Esophagus muscularis mucosa (tissue), 4 donors: Measurements from ENCODE around the gene NBEA. TPM values are rescaled to one million over a fixed set of nuclear protein-coding genes. Genes with fewer than 3 reads are reported as not detected.

ENCODE experiments used
- DNase-seq: peaks from one replicate; pipeline ENCODE4 v3.0.0-alpha.2; 2017; ENCODE audit errors: extremely low spot score
- H3K27ac ChIP-seq, 4 donors: fragments of 200-600 bp; sonication (generic); replicated peaks in 1 of 4; 1 replicate in 3 of 4; 2 replicates in 1 of 4; pipeline ENCODE4 v1.5.1; 2016 to 2019; ENCODE audit warnings: mild to moderate bottlenecking in 1 of 4
- H3K27me3 ChIP-seq, 4 donors: fragments of 200-600 bp; sonication (generic); one replicate each; pipeline versions ENCODE4 v1.5.1 to v1.6.0; 2016 to 2019
- H3K36me3 ChIP-seq, 4 donors: fragments of 200-600 bp; sonication (generic); one replicate each; pipeline ENCODE4 v1.5.1; 2016 to 2019
- H3K4me1 ChIP-seq, 4 donors: fragments of 200-600 bp; sonication (generic); one replicate each; pipeline ENCODE4 v1.5.1; 2016 to 2019
- H3K4me3 ChIP-seq, 4 donors: fragments of 200-600 bp; sonication (generic); 1 replicate in 2 of 4; 2 replicates in 2 of 4; pipeline ENCODE4 v1.5.1; 2016 to 2019; ENCODE audit warnings: mild to moderate bottlenecking in 4 of 4, moderate library complexity in 1 of 4
- H3K9me3 ChIP-seq, 4 donors: fragments of 200-600 bp; sonication (generic); 1 replicate in 3 of 4; 2 replicates in 1 of 4; pipeline ENCODE4 v1.5.1; 2016 to 2019
- EP300 ChIP-seq: sonication (generic); formaldehyde crosslinking; IDR thresholded peaks from one replicate; pipeline ENCODE4 v1.6.1; 2017; ENCODE audit warnings: antibody characterized with exemption
- POLR2A ChIP-seq: fragments of 450-650 bp; IDR thresholded peaks from one replicate; pipeline ENCODE4 v1.6.1; 2017; ENCODE audit warnings: antibody characterized with exemption, moderate library complexity, mild to moderate bottlenecking, low read depth
- POLR2AphosphoS5 ChIP-seq, 2 donors: sonication (generic); formaldehyde crosslinking; IDR thresholded peaks; one replicate each; pipeline ENCODE4 v1.6.1; 2017; ENCODE audit warnings: antibody characterized with exemption in 2 of 2
- WGBS: methylation state at CpG from one replicate; pipeline ENCODE4 v1.1.5; 2018; 5-methylcytosine and 5-hydroxymethylcytosine counted together
- intact Hi-C: fragments of 100-400 bp; cut with DNase I; formaldehyde crosslinking; loops from one replicate; pipeline ENCODE4 v1.15.1; 2023
- total RNA-seq, 4 donors: library from RNA; depleted of rRNA; stranded (reverse); fragments of >200 nt; gene quantifications; one replicate each; pipeline versions ENCODE4 v1.1.0 to v1.2.1, GENCODE V29; 2016
- TF ChIP-seq, protein P1 (sequence below), 3 experiments: fragments of 200-600 bp in 2 of 3; fragments of 450-650 bp in 1 of 3; sonication (generic) in 2 of 3; IDR thresholded peaks; one replicate each; pipeline ENCODE4 v1.5.1; 2017 to 2019; ENCODE audit warnings: antibody characterized with exemption in 3 of 3, mild to moderate bottlenecking in 2 of 3, moderate library complexity in 1 of 3

NBEA gene
- total RNA-seq, 4 donors from 2014 or later, result 21.0 to 30.8 (median 25.0) TPM

DNA sequence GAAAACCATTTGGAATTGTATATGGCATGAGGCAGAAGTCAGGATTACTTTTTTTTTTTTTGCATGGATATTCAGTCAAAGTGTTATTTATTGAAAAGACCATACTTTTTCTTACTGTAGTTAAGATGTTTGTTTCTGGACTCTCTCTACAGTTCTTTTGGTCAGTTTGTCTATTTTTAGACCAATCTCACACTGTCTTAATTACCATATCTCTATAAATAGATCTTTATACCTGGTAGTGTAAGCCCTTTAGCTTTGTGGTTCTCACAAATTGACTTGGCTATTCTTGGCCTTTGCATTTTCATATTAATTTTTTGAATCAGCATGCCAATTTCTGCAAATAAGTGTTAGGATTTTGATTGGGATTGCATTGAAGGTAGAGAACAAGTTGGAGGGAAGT, 437.6 kb downstream of the NBEA start:
- intact Hi-C loops, result no loop called here
- Histone ChIP-seq H3K4me3 (no peak overlapping the region), H3K4me1 (peaks cover 3 to 7% (median 5%) of the 10 kb centered on the region in 4 donors), H3K27ac (no peak overlapping the region), H3K36me3 (no peaks in the 10 kb centered on the region), H3K9me3 (no peaks in the 10 kb centered on the region), H3K27me3 (no peaks in the 10 kb centered on the region)
- TF ChIP-seq, protein P1, sequence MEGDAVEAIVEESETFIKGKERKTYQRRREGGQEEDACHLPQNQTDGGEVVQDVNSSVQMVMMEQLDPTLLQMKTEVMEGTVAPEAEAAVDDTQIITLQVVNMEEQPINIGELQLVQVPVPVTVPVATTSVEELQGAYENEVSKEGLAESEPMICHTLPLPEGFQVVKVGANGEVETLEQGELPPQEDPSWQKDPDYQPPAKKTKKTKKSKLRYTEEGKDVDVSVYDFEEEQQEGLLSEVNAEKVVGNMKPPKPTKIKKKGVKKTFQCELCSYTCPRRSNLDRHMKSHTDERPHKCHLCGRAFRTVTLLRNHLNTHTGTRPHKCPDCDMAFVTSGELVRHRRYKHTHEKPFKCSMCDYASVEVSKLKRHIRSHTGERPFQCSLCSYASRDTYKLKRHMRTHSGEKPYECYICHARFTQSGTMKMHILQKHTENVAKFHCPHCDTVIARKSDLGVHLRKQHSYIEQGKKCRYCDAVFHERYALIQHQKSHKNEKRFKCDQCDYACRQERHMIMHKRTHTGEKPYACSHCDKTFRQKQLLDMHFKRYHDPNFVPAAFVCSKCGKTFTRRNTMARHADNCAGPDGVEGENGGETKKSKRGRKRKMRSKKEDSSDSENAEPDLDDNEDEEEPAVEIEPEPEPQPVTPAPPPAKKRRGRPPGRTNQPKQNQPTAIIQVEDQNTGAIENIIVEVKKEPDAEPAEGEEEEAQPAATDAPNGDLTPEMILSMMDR (IDR thresholded peaks at IDR 0.05), result no peak
- TF ChIP-seq POLR2AphosphoS5 (IDR thresholded peaks at IDR 0.05) (no peak), POLR2A (no peak), EP300 (no peak)
- no peak for DNase-seq

DNA sequence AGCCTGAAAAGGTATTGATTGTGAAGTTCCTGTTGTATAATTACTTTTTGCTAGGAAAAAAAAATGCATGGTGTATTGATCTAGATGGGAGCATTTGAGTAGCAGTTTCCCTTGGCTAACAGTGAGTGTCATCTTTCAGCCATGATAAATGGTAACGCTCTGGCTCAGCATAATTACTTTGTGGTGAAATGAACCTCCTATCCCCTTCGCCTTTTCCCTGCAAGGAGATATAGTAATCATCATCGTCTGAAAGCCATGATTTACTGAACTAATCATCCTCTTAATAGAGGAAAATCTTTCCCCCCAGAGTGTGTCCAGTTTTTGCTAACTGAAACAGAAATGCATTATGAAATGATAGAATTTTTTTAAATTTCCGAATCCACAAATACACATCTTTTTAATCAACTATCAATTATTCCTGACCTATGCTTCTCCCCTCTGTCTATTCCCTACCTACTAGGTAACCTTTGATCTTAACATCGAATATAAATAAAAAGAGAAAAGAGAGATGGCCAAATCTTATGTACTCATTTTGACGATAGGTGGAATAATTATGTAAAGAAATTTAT, 445.7 kb downstream of the NBEA start:
- Histone ChIP-seq H3K4me1 (peaks cover 0 to 10% (median 0%) of the 10 kb centered on the region in 4 donors), H3K27me3 (no peaks in the 10 kb centered on the region), H3K27ac (no peak overlapping the region), H3K9me3 (no peaks in the 10 kb centered on the region), H3K36me3 (no peaks in the 10 kb centered on the region), H3K4me3 (no peak overlapping the region)
- intact Hi-C loops, result no loop called here
- TF ChIP-seq, protein P1 (IDR thresholded peaks at IDR 0.05), result no peak
- TF ChIP-seq POLR2AphosphoS5 (IDR thresholded peaks at IDR 0.05) (no peak), EP300 (no peak), POLR2A (no peak)
- 86% methylated on average over 6 of the region's 6 CpGs for WGBS
- no peak for DNase-seq

DNA sequence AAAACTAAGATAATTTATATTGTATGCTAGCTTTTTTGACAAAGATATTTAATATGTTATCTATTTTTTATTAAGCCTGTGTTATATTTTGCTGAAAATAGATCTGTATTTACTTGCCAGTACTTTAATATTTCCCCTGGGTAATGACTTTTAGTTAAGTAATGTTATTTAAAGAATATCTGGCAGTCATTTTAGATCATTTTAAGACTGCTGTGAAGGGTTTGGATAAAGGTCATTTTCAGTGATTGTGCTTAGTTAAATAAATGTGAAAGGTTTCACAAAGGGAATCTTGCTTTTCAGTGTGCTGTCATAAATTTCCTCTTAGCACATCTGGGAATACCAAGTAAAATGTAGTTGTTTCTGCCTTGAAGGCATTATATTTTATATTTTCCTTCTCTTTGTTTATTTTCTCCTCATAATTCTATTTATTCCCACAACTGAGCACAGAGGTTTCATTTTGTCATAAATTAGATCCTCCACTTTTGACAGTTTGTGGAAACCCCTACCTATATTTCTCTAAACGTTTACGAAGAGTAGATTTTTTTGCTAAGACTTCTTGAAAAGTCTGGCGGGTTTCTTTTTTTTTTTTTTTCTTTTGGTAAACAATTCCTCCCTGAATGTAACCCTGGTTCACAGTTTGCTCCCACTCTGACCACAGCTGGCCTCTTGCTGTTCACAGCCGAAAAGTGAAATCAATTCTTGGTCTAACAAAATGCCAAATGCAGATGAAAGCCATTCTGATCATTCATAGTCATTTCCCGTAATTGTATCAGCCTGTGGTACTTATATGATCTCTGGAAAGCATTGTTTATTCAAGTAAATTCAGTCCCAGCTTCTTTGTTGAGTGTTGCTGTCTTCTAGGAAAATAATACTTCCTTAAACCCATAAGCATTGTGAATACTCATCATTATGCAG, 446.6 kb downstream of the NBEA start:
- no peaks in the 10 kb centered on the region for H3K9me3 ChIP-seq
- peaks cover 0 to 10% (median 0%) of the 10 kb centered on the region in 4 donors for H3K4me1 ChIP-seq
- H3K27me3 ChIP-seq, result no peaks in the 10 kb centered on the region
- H3K36me3 ChIP-seq, result no peaks in the 10 kb centered on the region
- TF ChIP-seq, protein P1 (IDR thresholded peaks at IDR 0.05), result no peak
- TF ChIP-seq POLR2AphosphoS5 (IDR thresholded peaks at IDR 0.05) (no peak), EP300 (no peak), POLR2A (no peak)
- H3K27ac ChIP-seq, result no peak overlapping the region
- DNase-seq, result no peak
- intact Hi-C loops, result no loop called here
- peak overlapping the region in 1 of 4 donors; percentile 4 for H3K4me3 ChIP-seq
- 34% methylated on average over 5 of the region's 5 CpGs for WGBS

DNA sequence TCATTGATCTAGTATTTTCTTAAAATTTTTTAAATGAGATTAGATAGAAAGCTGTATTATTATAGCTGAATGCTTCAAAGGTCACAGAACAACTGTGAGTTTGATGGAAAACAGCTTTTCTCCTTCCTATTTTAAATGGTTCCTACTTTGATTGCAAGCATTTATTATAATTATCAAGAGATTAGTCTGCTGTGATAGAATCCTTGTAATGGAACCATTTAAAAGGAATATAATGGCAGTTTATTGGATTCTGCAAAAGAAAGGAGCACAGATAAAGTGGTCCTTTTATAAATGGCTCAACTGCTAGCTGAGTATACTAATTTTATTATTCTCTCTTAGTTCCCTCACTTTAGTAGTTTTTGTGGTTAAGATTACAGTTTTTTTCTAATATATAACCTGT, 447.5 kb downstream of the NBEA start:
- Histone ChIP-seq H3K9me3 (no peaks in the 10 kb centered on the region), H3K36me3 (no peaks in the 10 kb centered on the region), H3K27ac (no peak overlapping the region), H3K4me1 (peaks cover 0 to 10% (median 0%) of the 10 kb centered on the region in 4 donors), H3K27me3 (no peaks in the 10 kb centered on the region), H3K4me3 (no peak overlapping the region)
- intact Hi-C loops, result no loop called here
- no peak for TF ChIP-seq EP300
- TF ChIP-seq POLR2A, result no peak
- no peak for TF ChIP-seq POLR2AphosphoS5 (IDR thresholded peaks at IDR 0.05)
- TF ChIP-seq, protein P1 (IDR thresholded peaks at IDR 0.05), result no peak
- no peak for DNase-seq
